Mesothelial cell of epicardium (in vitro differentiated cells): Measurements from ENCODE around the gene EEF1E1. TPM values are rescaled to one million over a fixed set of nuclear protein-coding genes. Genes with fewer than 3 reads are reported as not detected.

Experiments
- DNase-seq, 2 experiments: peaks; one replicate each; pipeline ENCODE4 v3.0.0; 2021; ENCODE audit warnings: low spot score in 2 of 2; ENCODE audit not compliant: unreplicated experiment in 2 of 2
- H3K27ac Mint-ChIP-seq: 2 replicates; pipeline ENCODE4 v1.8.0; 2021; ENCODE audit warnings: mixed read lengths
- H3K27me3 Mint-ChIP-seq: 2 replicates; pipeline ENCODE4 v1.8.0; 2021; ENCODE audit warnings: low read depth, mixed read lengths
- H3K36me3 Mint-ChIP-seq: 2 replicates; pipeline ENCODE4 v1.8.0; 2021; ENCODE audit warnings: mixed read lengths
- H3K4me1 Mint-ChIP-seq: 2 replicates; pipeline ENCODE4 v1.8.0; 2021; ENCODE audit warnings: mixed read lengths
- H3K4me3 Mint-ChIP-seq: 2 replicates; pipeline ENCODE4 v1.8.0; 2021; ENCODE audit warnings: mild to moderate bottlenecking, moderate library complexity, mixed read lengths
- H3K9me3 Mint-ChIP-seq: 2 replicates; pipeline ENCODE4 v1.8.0; 2021; ENCODE audit warnings: mixed read lengths
- CTCF ChIP-seq: fragments of 200-600 bp; sonication (generic); IDR thresholded peaks from one replicate; pipeline ENCODE4 v1.5.0; 2021; ENCODE audit warnings: antibody characterized with exemption; ENCODE audit not compliant: unreplicated experiment
- total RNA-seq: library from RNA; stranded (reverse); gene quantifications from 3 replicates; pipeline ENCODE4 v1.2.1, GENCODE V29; 2021

The EEF1E1 gene
- total RNA-seq, 1 donor from 2014 or later: 34.0 TPM

- peaks cover 57% of the 10 kb centered on the region for H3K36me3 Mint-ChIP-seq
- H3K27ac Mint-ChIP-seq: no peak overlapping the region
- no peaks in the 10 kb centered on the region for H3K4me1 Mint-ChIP-seq
- H3K4me3 Mint-ChIP-seq: no peak overlapping the region
- peaks cover 27% of the 10 kb centered on the region for H3K9me3 Mint-ChIP-seq
- no peaks in the 10 kb centered on the region for H3K27me3 Mint-ChIP-seq
- TF ChIP-seq CTCF: no peak
- no peak for DNase-seq
Measured at GRCh38 chr6:8087870-8088754, 14.2 kb downstream of the EEF1E1 start.

DNA sequence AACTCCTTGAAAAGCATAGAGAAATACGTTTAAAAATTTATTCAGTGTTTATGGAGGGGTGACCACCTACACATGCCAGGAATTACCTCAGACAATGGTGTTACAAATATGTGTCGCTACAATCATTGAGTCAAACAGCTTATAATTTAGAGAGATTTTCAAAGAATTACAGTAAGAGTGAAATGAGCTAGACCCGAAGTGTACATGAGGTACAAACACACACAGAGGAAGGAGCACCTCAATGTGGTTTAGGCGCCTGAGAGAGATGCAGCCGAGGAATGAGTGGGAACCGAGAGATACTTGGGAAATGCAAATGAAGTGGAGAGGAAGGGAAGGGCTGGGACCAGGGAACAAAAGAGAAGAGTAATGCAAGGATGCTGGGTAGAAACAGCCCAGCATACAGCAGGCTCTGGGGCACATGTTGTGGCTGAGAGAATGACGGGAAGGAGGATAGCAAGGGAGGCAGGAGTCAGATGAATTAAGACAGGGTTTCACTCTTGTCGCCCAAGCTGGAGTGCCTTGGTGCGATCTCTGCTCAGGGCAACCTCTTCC is 15.5 kb downstream of the EEF1E1 start:
- Mint-ChIP-seq H3K4me1 (peaks cover under 1% of the 10 kb centered on the region), H3K36me3 (peaks cover 52% of the 10 kb centered on the region), H3K4me3 (no peak overlapping the region), H3K9me3 (peaks cover 27% of the 10 kb centered on the region), H3K27ac (no peak overlapping the region), H3K27me3 (no peaks in the 10 kb centered on the region)
- no peak for DNase-seq
- TF ChIP-seq CTCF: no peak

- TF ChIP-seq CTCF: no peak
- Mint-ChIP-seq H3K36me3 (peaks cover 40% of the 10 kb centered on the region), H3K27me3 (no peaks in the 10 kb centered on the region), H3K27ac (no peak overlapping the region), H3K4me1 (peaks cover 12% of the 10 kb centered on the region), H3K9me3 (peaks cover 16% of the 10 kb centered on the region), H3K4me3 (no peak overlapping the region)
- no peak for DNase-seq
Measured at GRCh38 chr6:8085053-8085511, 17.3 kb downstream of the EEF1E1 start.

DNA sequence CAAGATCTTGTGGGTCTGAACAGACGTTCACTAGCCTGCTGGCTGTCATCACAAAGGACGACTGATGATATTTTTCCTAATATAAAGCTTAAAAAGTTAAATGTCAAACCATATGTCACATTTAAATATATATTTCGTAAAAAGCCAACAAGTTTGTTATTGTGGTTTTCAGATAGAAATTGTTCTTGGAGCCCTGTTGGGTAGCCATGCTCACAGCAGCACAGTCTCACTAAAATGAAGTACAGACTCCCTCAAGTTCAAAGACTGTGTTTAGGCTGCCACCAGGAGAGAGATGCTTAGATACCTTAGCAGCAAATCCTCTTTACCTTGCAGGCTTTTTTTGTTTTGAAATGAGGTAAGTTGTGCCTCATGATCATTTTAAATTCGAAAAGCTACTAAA is 17.8 kb downstream of the EEF1E1 start:
- DNase-seq: no peak
- peaks cover 16% of the 10 kb centered on the region for H3K9me3 Mint-ChIP-seq
- no peak for TF ChIP-seq CTCF
- H3K27me3 Mint-ChIP-seq: no peaks in the 10 kb centered on the region
- peaks cover 17% of the 10 kb centered on the region for H3K4me1 Mint-ChIP-seq
- no peak overlapping the region for H3K4me3 Mint-ChIP-seq
- H3K36me3 Mint-ChIP-seq: peaks cover 38% of the 10 kb centered on the region
- H3K27ac Mint-ChIP-seq: no peak overlapping the region

DNA sequence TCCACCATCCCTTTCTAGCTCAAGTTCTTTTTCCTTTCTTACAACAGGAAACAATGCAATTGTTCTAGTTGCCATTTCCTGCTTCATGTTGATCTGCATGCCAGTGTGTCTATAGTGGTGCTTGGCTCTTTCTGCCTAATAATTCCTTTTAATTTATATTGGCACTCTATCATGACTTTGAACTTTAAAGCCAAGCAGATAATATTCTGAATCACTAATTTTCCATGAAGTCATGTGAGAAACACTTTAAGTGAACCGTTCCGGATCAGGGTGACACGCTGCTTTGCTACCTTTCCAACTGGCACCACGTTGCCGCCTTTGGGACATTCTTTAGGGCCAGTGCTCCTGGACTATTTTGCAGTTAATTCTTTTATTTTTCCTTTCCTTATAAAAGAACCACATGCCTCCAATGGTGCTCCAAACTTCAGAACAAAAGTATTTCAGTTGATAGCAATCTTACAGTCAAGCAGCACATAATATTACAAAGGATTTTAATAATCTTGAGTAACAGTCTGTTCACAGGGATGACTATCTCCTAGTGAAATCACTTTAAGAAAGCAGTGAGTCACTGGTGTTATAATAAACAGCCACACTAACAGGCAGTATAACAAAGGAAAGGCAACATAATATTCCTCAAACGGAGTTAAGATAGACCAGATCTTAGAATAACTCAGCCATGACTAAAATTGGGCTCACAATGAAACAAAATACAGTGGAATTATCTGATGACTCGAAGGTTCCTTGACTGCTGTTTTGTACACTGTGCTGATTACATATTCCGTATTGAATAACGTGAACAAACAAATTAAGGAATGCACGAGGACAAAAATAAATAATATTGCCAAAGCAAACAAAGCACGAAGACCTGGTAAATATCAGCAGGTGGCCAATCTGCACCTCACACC is 19.1 kb downstream of the EEF1E1 start:
- H3K27ac Mint-ChIP-seq: no peak overlapping the region
- no peak overlapping the region for H3K4me3 Mint-ChIP-seq
- H3K27me3 Mint-ChIP-seq: no peaks in the 10 kb centered on the region
- peaks cover 7% of the 10 kb centered on the region for H3K9me3 Mint-ChIP-seq
- H3K4me1 Mint-ChIP-seq: peaks cover 17% of the 10 kb centered on the region
- no peak for TF ChIP-seq CTCF
- no peak for DNase-seq
- H3K36me3 Mint-ChIP-seq: peaks cover 28% of the 10 kb centered on the region
